DND-41 (cell line): ENCODE data around the gene FBRSL1.

ENCODE experiments used
- EZH2 ChIP-seq: IDR thresholded peaks from 3 replicates; pipeline ENCODE4 v1.6.1; 2012; ENCODE audit warnings: borderline replicate concordance, low read depth, mild to moderate bottlenecking, moderate library complexity, low read length, inconsistent platforms; ENCODE audit not compliant: severe bottlenecking
- TF ChIP-seq, protein P1 (sequence below): IDR thresholded peaks from 2 replicates; pipeline ENCODE4 v1.5.1; 2012; ENCODE audit warnings: borderline replicate concordance, low read length, moderate library complexity, mild to moderate bottlenecking; ENCODE audit not compliant: poor library complexity, severe bottlenecking; ENCODE audit errors: extremely low read depth

DNA sequence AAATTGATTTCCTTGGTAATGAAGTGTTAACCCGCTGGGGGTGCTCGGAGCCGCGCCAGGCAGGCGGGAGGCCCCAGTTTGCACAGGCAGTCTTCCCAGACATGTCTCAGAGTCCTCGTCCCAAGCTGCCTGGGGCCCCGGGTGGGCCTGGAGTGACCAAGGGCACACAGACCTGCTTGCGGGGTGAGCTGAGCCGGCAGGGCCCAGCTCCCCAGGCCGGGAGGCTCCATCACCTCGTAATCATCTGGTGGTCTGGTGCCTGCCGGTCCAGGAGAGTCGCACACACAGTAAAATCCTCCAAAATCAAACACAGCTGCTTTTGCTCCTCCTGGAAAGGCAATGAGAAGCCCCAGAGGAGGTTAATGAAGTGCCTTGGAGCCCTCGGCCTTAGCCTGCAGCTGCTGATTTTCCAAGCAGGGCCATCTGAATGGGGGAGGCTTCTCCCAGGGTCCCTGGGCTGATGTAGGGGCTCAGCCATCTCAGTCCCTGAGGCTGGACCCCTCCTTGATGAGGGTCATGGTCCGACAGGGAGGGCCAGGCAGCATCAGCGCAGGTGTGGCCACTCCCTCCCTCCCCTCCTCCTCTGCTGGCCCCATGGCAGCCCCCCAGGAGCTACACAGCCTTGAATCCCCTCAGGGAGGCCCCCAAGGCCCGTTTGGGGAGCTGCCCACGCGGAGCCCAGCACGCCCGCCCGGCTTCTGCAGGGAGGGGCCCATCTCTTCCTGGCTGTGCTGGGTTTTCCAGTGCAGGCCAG is 39.4 kb upstream of the FBRSL1 start:
- TF ChIP-seq EZH2 = no peak
- TF ChIP-seq, protein P1, sequence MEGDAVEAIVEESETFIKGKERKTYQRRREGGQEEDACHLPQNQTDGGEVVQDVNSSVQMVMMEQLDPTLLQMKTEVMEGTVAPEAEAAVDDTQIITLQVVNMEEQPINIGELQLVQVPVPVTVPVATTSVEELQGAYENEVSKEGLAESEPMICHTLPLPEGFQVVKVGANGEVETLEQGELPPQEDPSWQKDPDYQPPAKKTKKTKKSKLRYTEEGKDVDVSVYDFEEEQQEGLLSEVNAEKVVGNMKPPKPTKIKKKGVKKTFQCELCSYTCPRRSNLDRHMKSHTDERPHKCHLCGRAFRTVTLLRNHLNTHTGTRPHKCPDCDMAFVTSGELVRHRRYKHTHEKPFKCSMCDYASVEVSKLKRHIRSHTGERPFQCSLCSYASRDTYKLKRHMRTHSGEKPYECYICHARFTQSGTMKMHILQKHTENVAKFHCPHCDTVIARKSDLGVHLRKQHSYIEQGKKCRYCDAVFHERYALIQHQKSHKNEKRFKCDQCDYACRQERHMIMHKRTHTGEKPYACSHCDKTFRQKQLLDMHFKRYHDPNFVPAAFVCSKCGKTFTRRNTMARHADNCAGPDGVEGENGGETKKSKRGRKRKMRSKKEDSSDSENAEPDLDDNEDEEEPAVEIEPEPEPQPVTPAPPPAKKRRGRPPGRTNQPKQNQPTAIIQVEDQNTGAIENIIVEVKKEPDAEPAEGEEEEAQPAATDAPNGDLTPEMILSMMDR = no peak
